Lower leg skin (tissue), 4 donors: ENCODE measurements around the gene BCL6B. TPM values are rescaled to one million over a fixed set of nuclear protein-coding genes. Genes with fewer than 3 reads are reported as not detected.

Experiments used
- DNase-seq, 2 donors: peaks; one replicate each; pipeline ENCODE4 v3.0.0-alpha.2; 2019; ENCODE audit warnings: low spot score in 2 of 2
- H3K4me3 ChIP-seq: fragments of 200-600 bp; sonication (generic); 2 replicates; pipeline ENCODE4 v1.5.1; 2017; ENCODE audit warnings: mild to moderate bottlenecking, low read depth; ENCODE audit not compliant: poor library complexity, severe bottlenecking
- CTCF ChIP-seq, 3 donors: fragments of 450-650 bp; IDR thresholded peaks; one replicate each; pipeline ENCODE4 v1.5.1; 2016; ENCODE audit warnings: antibody characterized with exemption in 3 of 3, mild to moderate bottlenecking in 3 of 3, moderate library complexity in 2 of 3
- POLR2A ChIP-seq, 2 donors: fragments of 450-650 bp; IDR thresholded peaks; one replicate each; pipeline ENCODE4 v1.6.1; 2016 to 2017; ENCODE audit warnings: antibody characterized with exemption in 2 of 2, mild to moderate bottlenecking in 1 of 2, moderate library complexity in 1 of 2
- WGBS, 2 donors: methylation state at CpG; one replicate each; pipeline ENCODE4 v1.1.5; 2018; 5-methylcytosine and 5-hydroxymethylcytosine counted together
- intact Hi-C: fragments of 100-400 bp; cut with DNase I; formaldehyde crosslinking; loops from one replicate; pipeline ENCODE4 v1.15.0; 2023; ENCODE audit warnings: low total_unique reads
- total RNA-seq, 4 donors: library from RNA; depleted of rRNA; stranded (reverse); fragments of >200 nt; gene quantifications; one replicate each; pipeline ENCODE4 v1.1.0, GENCODE V29; 2016

The BCL6B gene
- total RNA-seq, 4 donors from 2014 or later: 0.72 to 5.1 (median 2.1) TPM

GRCh38 chr17:7063518-7064094 lies 40.8 kb downstream of the BCL6B start:
- TF ChIP-seq POLR2A (IDR thresholded peaks at IDR 0.05) (no peak), CTCF (IDR thresholded peaks at IDR 0.05) (no peak)
- intact Hi-C loops: no loop called here
- 58 to 64% methylated on average over 6 of the region's 6 CpGs for WGBS, 2 donors

GRCh38 chr17:7064261-7064660 lies 41.4 kb downstream of the BCL6B start:
- no peak for TF ChIP-seq POLR2A (IDR thresholded peaks at IDR 0.05)
- TF ChIP-seq CTCF (IDR thresholded peaks at IDR 0.05): no peak
- intact Hi-C loops: no loop called here
- DNase-seq: no peak
- 30 to 33% methylated on average over 4 of the region's 4 CpGs for WGBS, 2 donors
- no peak overlapping the region for H3K4me3 ChIP-seq

More at GRCh38 chr17:7063518-7064094, 40.8 kb downstream of the BCL6B start:
- no peak overlapping the region for H3K4me3 ChIP-seq
- DNase-seq: no peak

GRCh38 chr17:7067198-7067597 lies 44.3 kb downstream of the BCL6B start:
- WGBS, 2 donors: 62 to 69% methylated on average over 1 of the region's 1 CpG
- no peak overlapping the region for H3K4me3 ChIP-seq
- no peak for TF ChIP-seq CTCF (IDR thresholded peaks at IDR 0.05)
- TF ChIP-seq POLR2A (IDR thresholded peaks at IDR 0.05): no peak
- DNase-seq: no peak
- intact Hi-C loops: no loop called here

- H3K4me3 ChIP-seq: no peak overlapping the region
- TF ChIP-seq POLR2A (IDR thresholded peaks at IDR 0.05) (no peak), CTCF (IDR thresholded peaks at IDR 0.05) (no peak)
- WGBS, 2 donors: 23 to 45% methylated on average over 1 of the region's 1 CpG
- DNase-seq: no peak
- intact Hi-C loops: no loop called here
Measured at GRCh38 chr17:7068268-7068667, 45.4 kb downstream of the BCL6B start.

GRCh38 chr17:7070712-7071111 lies 47.9 kb downstream of the BCL6B start:
- no peak for TF ChIP-seq CTCF (IDR thresholded peaks at IDR 0.05)
- TF ChIP-seq POLR2A (IDR thresholded peaks at IDR 0.05): no peak
- WGBS, 2 donors: 77 to 93% methylated on average over 3 of the region's 3 CpGs
- intact Hi-C loops: no loop called here

GRCh38 chr17:7072406-7072805 lies 49.6 kb downstream of the BCL6B start:
- DNase-seq: no peak
- no peak for TF ChIP-seq CTCF (IDR thresholded peaks at IDR 0.05)
- TF ChIP-seq POLR2A (IDR thresholded peaks at IDR 0.05): no peak
- intact Hi-C loops: no loop called here
- no peak overlapping the region for H3K4me3 ChIP-seq
- WGBS, 2 donors: 57 to 75% methylated on average over 2 of the region's 2 CpGs

More at GRCh38 chr17:7070712-7071111, 47.9 kb downstream of the BCL6B start:
- H3K4me3 ChIP-seq: no peak overlapping the region
- no peak for DNase-seq
